Neural cell (in vitro differentiated cells): ENCODE data around the gene MYO1F. TPM values are rescaled to one million over a fixed set of nuclear protein-coding genes. Genes with fewer than 3 reads are reported as not detected.

ENCODE experiments used
- H2AFZ ChIP-seq: fragments of 200-600, 300-800 bp; sonication (generic), shearing (Covaris generic); 2 replicates; pipeline ENCODE4 v1.6.0; 2014; ENCODE audit warnings: low read depth, mild to moderate bottlenecking, antibody characterized with exemption, low read length, moderate library complexity
- H3F3A ChIP-seq: fragments of 200-600 bp; shearing (Covaris generic); 2 replicates; pipeline ENCODE4 v1.6.1; 2016; ENCODE audit warnings: mild to moderate bottlenecking, moderate library complexity, mixed read lengths, antibody characterized with exemption, low read length; ENCODE audit not compliant: insufficient read depth, poor library complexity, severe bottlenecking
- H3K27ac ChIP-seq: fragments of 200-600, 300-800 bp; sonication (generic), shearing (Covaris generic); 2 replicates; pipeline ENCODE4 v1.5.1; 2014; ENCODE audit warnings: mild to moderate bottlenecking, low read length, moderate library complexity
- H3K27me3 ChIP-seq: fragments of 300-800, 200-600 bp; sonication (generic), shearing (Covaris generic); 2 replicates; pipeline ENCODE4 v1.6.0; 2014; ENCODE audit warnings: mild to moderate bottlenecking, low read depth, low read length, moderate library complexity; ENCODE audit not compliant: insufficient read depth
- H3K36me3 ChIP-seq: fragments of 300-800, 200-600 bp; sonication (generic), shearing (Covaris generic); 2 replicates; pipeline ENCODE4 v1.5.1; 2014; ENCODE audit warnings: mild to moderate bottlenecking, antibody characterized with exemption, low read length, moderate library complexity; ENCODE audit not compliant: insufficient read depth
- H3K4me2 ChIP-seq: fragments of 300-800, 200-600 bp; sonication (generic), shearing (Covaris generic); 2 replicates; pipeline ENCODE4 v1.6.0; 2014; ENCODE audit warnings: mild to moderate bottlenecking, low read length
- H3K4me3 ChIP-seq: fragments of 300-800, 200-600 bp; sonication (generic), shearing (Covaris generic); 2 replicates; pipeline ENCODE4 v1.5.1; 2014; ENCODE audit warnings: mild to moderate bottlenecking, low read length, moderate library complexity
- H3K79me2 ChIP-seq: fragments of 200-600 bp; shearing (Covaris generic); replicated peaks from 2 replicates; pipeline ENCODE4 v1.6.0; 2014; ENCODE audit warnings: mild to moderate bottlenecking, low read length, moderate library complexity; ENCODE audit not compliant: insufficient read depth
- H3K9ac ChIP-seq: fragments of 300-800, 200-600 bp; sonication (generic), shearing (Covaris generic); 2 replicates; pipeline ENCODE4 v1.6.1; 2016; ENCODE audit warnings: mild to moderate bottlenecking, low read length, mixed read lengths
- H3K9me2 ChIP-seq: fragments of 200-600 bp; shearing (Covaris generic); 2 replicates; pipeline ENCODE4 v1.6.1; 2016; ENCODE audit warnings: mild to moderate bottlenecking, low read length, mixed read lengths; ENCODE audit not compliant: insufficient read depth
- H3K9me3 ChIP-seq: fragments of 200-600, 300-800 bp; sonication (generic), shearing (Covaris generic); 2 replicates; pipeline ENCODE4 v1.6.1; 2016; ENCODE audit warnings: mild to moderate bottlenecking, mixed run types, low read length, moderate library complexity, mixed read lengths
- H4K20me1 ChIP-seq: fragments of 200-600 bp; shearing (Covaris generic); 2 replicates; pipeline ENCODE4 v1.6.1; 2016; ENCODE audit warnings: mild to moderate bottlenecking, mixed run types; ENCODE audit not compliant: insufficient read depth
- CTCF ChIP-seq: fragments of 450-650 bp; IDR thresholded peaks from 2 replicates; pipeline ENCODE4 v1.5.1; 2014; ENCODE audit warnings: antibody characterized with exemption, mild to moderate bottlenecking, moderate library complexity; ENCODE audit not compliant: poor library complexity, severe bottlenecking
- EP300 ChIP-seq: fragments of 450-650 bp; conservative IDR thresholded peaks from 2 replicates; pipeline ENCODE4 v1.6.1; 2014; ENCODE audit warnings: antibody characterized with exemption, mild to moderate bottlenecking, moderate library complexity; ENCODE audit not compliant: poor library complexity, severe bottlenecking
- EZH2 ChIP-seq: fragments of 200-600, 300-800 bp; shearing (Covaris generic), sonication (generic); IDR thresholded peaks from 2 replicates; pipeline ENCODE4 v1.6.1; 2014; ENCODE audit warnings: antibody characterized with exemption, low read length, borderline replicate concordance, mild to moderate bottlenecking; ENCODE audit not compliant: insufficient read depth, poor library complexity, severe bottlenecking
- MXI1 ChIP-seq: fragments of 450-650 bp; conservative IDR thresholded peaks from 2 replicates; pipeline ENCODE4 v1.6.1; 2014; ENCODE audit warnings: antibody characterized with exemption, mild to moderate bottlenecking; ENCODE audit not compliant: poor library complexity, severe bottlenecking
- POLR2AphosphoS5 ChIP-seq: IDR thresholded peaks from 2 replicates; pipeline ENCODE4 v1.6.1; 2012
- RAD21 ChIP-seq: fragments of 450-650 bp; conservative IDR thresholded peaks from 2 replicates; pipeline ENCODE4 v1.6.1; 2014; ENCODE audit warnings: antibody characterized with exemption, mild to moderate bottlenecking, moderate library complexity
- SMC3 ChIP-seq: fragments of 450-650 bp; conservative IDR thresholded peaks from 2 replicates; pipeline ENCODE4 v1.6.1; 2014; ENCODE audit warnings: antibody characterized with exemption, mild to moderate bottlenecking, moderate library complexity; ENCODE audit not compliant: poor library complexity
- TAF1 ChIP-seq: IDR thresholded peaks from 2 replicates; pipeline ENCODE4 v1.6.1; 2012; ENCODE audit warnings: low read depth
- polyA plus RNA-seq: library from polyadenylated mRNA; depleted of rRNA; stranded (reverse); fragments of >200 nt; gene quantifications from 2 replicates; pipeline ENCODE4 v1.2.3, GENCODE V29; 2014
- TF ChIP-seq, protein P1 (sequence below): IDR thresholded peaks from 2 replicates; pipeline ENCODE4 v1.6.1; 2012; ENCODE audit warnings: borderline replicate concordance

The MYO1F gene
- polyA plus RNA-seq, 1 donor from 2014 or later = 0.40 TPM

GRCh38 chr19:8607386-8607785 lies 30.1 kb upstream of the MYO1F start:
- no peak for TF ChIP-seq SMC3
- TF ChIP-seq, protein P1, sequence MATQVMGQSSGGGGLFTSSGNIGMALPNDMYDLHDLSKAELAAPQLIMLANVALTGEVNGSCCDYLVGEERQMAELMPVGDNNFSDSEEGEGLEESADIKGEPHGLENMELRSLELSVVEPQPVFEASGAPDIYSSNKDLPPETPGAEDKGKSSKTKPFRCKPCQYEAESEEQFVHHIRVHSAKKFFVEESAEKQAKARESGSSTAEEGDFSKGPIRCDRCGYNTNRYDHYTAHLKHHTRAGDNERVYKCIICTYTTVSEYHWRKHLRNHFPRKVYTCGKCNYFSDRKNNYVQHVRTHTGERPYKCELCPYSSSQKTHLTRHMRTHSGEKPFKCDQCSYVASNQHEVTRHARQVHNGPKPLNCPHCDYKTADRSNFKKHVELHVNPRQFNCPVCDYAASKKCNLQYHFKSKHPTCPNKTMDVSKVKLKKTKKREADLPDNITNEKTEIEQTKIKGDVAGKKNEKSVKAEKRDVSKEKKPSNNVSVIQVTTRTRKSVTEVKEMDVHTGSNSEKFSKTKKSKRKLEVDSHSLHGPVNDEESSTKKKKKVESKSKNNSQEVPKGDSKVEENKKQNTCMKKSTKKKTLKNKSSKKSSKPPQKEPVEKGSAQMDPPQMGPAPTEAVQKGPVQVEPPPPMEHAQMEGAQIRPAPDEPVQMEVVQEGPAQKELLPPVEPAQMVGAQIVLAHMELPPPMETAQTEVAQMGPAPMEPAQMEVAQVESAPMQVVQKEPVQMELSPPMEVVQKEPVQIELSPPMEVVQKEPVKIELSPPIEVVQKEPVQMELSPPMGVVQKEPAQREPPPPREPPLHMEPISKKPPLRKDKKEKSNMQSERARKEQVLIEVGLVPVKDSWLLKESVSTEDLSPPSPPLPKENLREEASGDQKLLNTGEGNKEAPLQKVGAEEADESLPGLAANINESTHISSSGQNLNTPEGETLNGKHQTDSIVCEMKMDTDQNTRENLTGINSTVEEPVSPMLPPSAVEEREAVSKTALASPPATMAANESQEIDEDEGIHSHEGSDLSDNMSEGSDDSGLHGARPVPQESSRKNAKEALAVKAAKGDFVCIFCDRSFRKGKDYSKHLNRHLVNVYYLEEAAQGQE = no peak
- no peak for TF ChIP-seq EZH2
- no peak for TF ChIP-seq TAF1
- no peaks in the 10 kb centered on the region for H3K27me3 ChIP-seq

GRCh38 chr19:8605514-8605913 lies 28.3 kb upstream of the MYO1F start:
- Histone ChIP-seq H3K9ac (no peak overlapping the region), H3F3A (no peaks in the 10 kb centered on the region), H4K20me1 (no peaks in the 10 kb centered on the region), H2AFZ (no peak overlapping the region), H3K79me2 (peaks cover 9% of the 10 kb centered on the region), H3K4me2 (no peak overlapping the region), H3K9me2 (no peaks in the 10 kb centered on the region), H3K27me3 (no peaks in the 10 kb centered on the region), H3K9me3 (peaks cover 13% of the 10 kb centered on the region), H3K36me3 (peaks cover 6% of the 10 kb centered on the region), H3K4me3 (no peak overlapping the region), H3K27ac (no peak overlapping the region)
- no peak for TF ChIP-seq POLR2AphosphoS5
- TF ChIP-seq TAF1 = no peak
- no peak for TF ChIP-seq MXI1
- TF ChIP-seq, protein P1 = no peak
- no peak for TF ChIP-seq RAD21
- TF ChIP-seq EZH2 = no peak
- no peak for TF ChIP-seq CTCF
- no peak for TF ChIP-seq EP300
- TF ChIP-seq SMC3 = no peak

More at GRCh38 chr19:8607386-8607785, 30.1 kb upstream of the MYO1F start:
- peaks cover 13% of the 10 kb centered on the region for H3K9me3 ChIP-seq
- H3K9me2 ChIP-seq = no peaks in the 10 kb centered on the region
- H3K9ac ChIP-seq = no peak overlapping the region
- no peak overlapping the region for H2AFZ ChIP-seq
- H3K36me3 ChIP-seq = peaks cover 6% of the 10 kb centered on the region
- H4K20me1 ChIP-seq = no peaks in the 10 kb centered on the region
- H3K4me3 ChIP-seq = no peak overlapping the region
- H3K79me2 ChIP-seq = peaks cover 9% of the 10 kb centered on the region
- no peak overlapping the region for H3K27ac ChIP-seq
- H3F3A ChIP-seq = no peaks in the 10 kb centered on the region
- no peak overlapping the region for H3K4me2 ChIP-seq
